Peyer's patch (tissue), 4 donors: Measurements from ENCODE around the gene NUP153.

Experiments
- POLR2A ChIP-seq, 2 donors: fragments of 450-650 bp; IDR thresholded peaks; one replicate each; pipeline ENCODE4 v1.5.1; 2017; ENCODE audit warnings: antibody characterized with exemption in 2 of 2, mild to moderate bottlenecking in 2 of 2, moderate library complexity in 2 of 2
- TF ChIP-seq, protein P1 (sequence below), 6 experiments: fragments of 450-650 bp in 4 of 6; fragments of 200-600 bp in 2 of 6; sonication (generic) in 1 of 6; IDR thresholded peaks; one replicate each; pipeline ENCODE4 v1.5.1; 2017 to 2019; ENCODE audit warnings: antibody characterized with exemption in 6 of 6, mild to moderate bottlenecking in 3 of 6, moderate library complexity in 1 of 6

DNA sequence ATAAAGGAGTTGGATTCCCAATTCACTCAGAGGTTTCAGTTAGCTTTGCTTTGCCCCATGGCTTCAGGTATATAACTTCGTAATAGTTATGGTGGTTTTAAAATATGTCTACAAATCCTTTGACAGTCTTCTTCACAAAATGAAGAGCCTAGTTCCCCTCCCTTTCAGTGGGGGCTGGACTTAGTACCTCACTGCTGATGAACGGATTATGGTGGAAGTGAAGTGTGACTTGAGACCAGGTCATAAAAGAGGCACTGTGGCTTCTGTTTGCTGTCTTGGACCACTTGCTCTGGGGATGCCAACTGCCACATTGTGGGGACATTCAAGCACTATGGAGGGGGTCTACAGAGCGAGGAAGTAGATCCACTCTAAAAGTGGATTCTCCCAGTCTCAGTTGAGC lies 47.5 kb upstream of the NUP153 start:
- TF ChIP-seq, protein P1, sequence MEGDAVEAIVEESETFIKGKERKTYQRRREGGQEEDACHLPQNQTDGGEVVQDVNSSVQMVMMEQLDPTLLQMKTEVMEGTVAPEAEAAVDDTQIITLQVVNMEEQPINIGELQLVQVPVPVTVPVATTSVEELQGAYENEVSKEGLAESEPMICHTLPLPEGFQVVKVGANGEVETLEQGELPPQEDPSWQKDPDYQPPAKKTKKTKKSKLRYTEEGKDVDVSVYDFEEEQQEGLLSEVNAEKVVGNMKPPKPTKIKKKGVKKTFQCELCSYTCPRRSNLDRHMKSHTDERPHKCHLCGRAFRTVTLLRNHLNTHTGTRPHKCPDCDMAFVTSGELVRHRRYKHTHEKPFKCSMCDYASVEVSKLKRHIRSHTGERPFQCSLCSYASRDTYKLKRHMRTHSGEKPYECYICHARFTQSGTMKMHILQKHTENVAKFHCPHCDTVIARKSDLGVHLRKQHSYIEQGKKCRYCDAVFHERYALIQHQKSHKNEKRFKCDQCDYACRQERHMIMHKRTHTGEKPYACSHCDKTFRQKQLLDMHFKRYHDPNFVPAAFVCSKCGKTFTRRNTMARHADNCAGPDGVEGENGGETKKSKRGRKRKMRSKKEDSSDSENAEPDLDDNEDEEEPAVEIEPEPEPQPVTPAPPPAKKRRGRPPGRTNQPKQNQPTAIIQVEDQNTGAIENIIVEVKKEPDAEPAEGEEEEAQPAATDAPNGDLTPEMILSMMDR (IDR thresholded peaks at IDR 0.05): no peak
- no peak for TF ChIP-seq POLR2A (IDR thresholded peaks at IDR 0.05)
